Neural cell (in vitro differentiated cells): ENCODE results near the gene SLC35A3. TPM values are rescaled to one million over a fixed set of nuclear protein-coding genes. Genes with fewer than 3 reads are reported as not detected.

Experiments
- H2AFZ ChIP-seq: fragments of 200-600, 300-800 bp; sonication (generic), shearing (Covaris generic); 2 replicates; pipeline ENCODE4 v1.6.0; 2014; ENCODE audit warnings: low read depth, mild to moderate bottlenecking, antibody characterized with exemption, low read length, moderate library complexity
- H3F3A ChIP-seq: fragments of 200-600 bp; shearing (Covaris generic); 2 replicates; pipeline ENCODE4 v1.6.1; 2016; ENCODE audit warnings: mild to moderate bottlenecking, moderate library complexity, mixed read lengths, antibody characterized with exemption, low read length; ENCODE audit not compliant: insufficient read depth, poor library complexity, severe bottlenecking
- H3K27ac ChIP-seq: fragments of 200-600, 300-800 bp; sonication (generic), shearing (Covaris generic); 2 replicates; pipeline ENCODE4 v1.5.1; 2014; ENCODE audit warnings: mild to moderate bottlenecking, low read length, moderate library complexity
- H3K27me3 ChIP-seq: fragments of 300-800, 200-600 bp; sonication (generic), shearing (Covaris generic); 2 replicates; pipeline ENCODE4 v1.6.0; 2014; ENCODE audit warnings: mild to moderate bottlenecking, low read depth, low read length, moderate library complexity; ENCODE audit not compliant: insufficient read depth
- H3K36me3 ChIP-seq: fragments of 300-800, 200-600 bp; sonication (generic), shearing (Covaris generic); 2 replicates; pipeline ENCODE4 v1.5.1; 2014; ENCODE audit warnings: mild to moderate bottlenecking, antibody characterized with exemption, low read length, moderate library complexity; ENCODE audit not compliant: insufficient read depth
- H3K4me2 ChIP-seq: fragments of 300-800, 200-600 bp; sonication (generic), shearing (Covaris generic); 2 replicates; pipeline ENCODE4 v1.6.0; 2014; ENCODE audit warnings: mild to moderate bottlenecking, low read length
- H3K4me3 ChIP-seq: fragments of 300-800, 200-600 bp; sonication (generic), shearing (Covaris generic); 2 replicates; pipeline ENCODE4 v1.5.1; 2014; ENCODE audit warnings: mild to moderate bottlenecking, low read length, moderate library complexity
- H3K79me2 ChIP-seq: fragments of 200-600 bp; shearing (Covaris generic); replicated peaks from 2 replicates; pipeline ENCODE4 v1.6.0; 2014; ENCODE audit warnings: mild to moderate bottlenecking, low read length, moderate library complexity; ENCODE audit not compliant: insufficient read depth
- H3K9ac ChIP-seq: fragments of 300-800, 200-600 bp; sonication (generic), shearing (Covaris generic); 2 replicates; pipeline ENCODE4 v1.6.1; 2016; ENCODE audit warnings: mild to moderate bottlenecking, low read length, mixed read lengths
- H3K9me2 ChIP-seq: fragments of 200-600 bp; shearing (Covaris generic); 2 replicates; pipeline ENCODE4 v1.6.1; 2016; ENCODE audit warnings: mild to moderate bottlenecking, low read length, mixed read lengths; ENCODE audit not compliant: insufficient read depth
- H3K9me3 ChIP-seq: fragments of 200-600, 300-800 bp; sonication (generic), shearing (Covaris generic); 2 replicates; pipeline ENCODE4 v1.6.1; 2016; ENCODE audit warnings: mild to moderate bottlenecking, mixed run types, low read length, moderate library complexity, mixed read lengths
- H4K20me1 ChIP-seq: fragments of 200-600 bp; shearing (Covaris generic); 2 replicates; pipeline ENCODE4 v1.6.1; 2016; ENCODE audit warnings: mild to moderate bottlenecking, mixed run types; ENCODE audit not compliant: insufficient read depth
- CTCF ChIP-seq: fragments of 450-650 bp; IDR thresholded peaks from 2 replicates; pipeline ENCODE4 v1.5.1; 2014; ENCODE audit warnings: antibody characterized with exemption, mild to moderate bottlenecking, moderate library complexity; ENCODE audit not compliant: poor library complexity, severe bottlenecking
- EP300 ChIP-seq: fragments of 450-650 bp; conservative IDR thresholded peaks from 2 replicates; pipeline ENCODE4 v1.6.1; 2014; ENCODE audit warnings: antibody characterized with exemption, mild to moderate bottlenecking, moderate library complexity; ENCODE audit not compliant: poor library complexity, severe bottlenecking
- EZH2 ChIP-seq: fragments of 200-600, 300-800 bp; shearing (Covaris generic), sonication (generic); IDR thresholded peaks from 2 replicates; pipeline ENCODE4 v1.6.1; 2014; ENCODE audit warnings: antibody characterized with exemption, low read length, borderline replicate concordance, mild to moderate bottlenecking; ENCODE audit not compliant: insufficient read depth, poor library complexity, severe bottlenecking
- MXI1 ChIP-seq: fragments of 450-650 bp; conservative IDR thresholded peaks from 2 replicates; pipeline ENCODE4 v1.6.1; 2014; ENCODE audit warnings: antibody characterized with exemption, mild to moderate bottlenecking; ENCODE audit not compliant: poor library complexity, severe bottlenecking
- POLR2AphosphoS5 ChIP-seq: IDR thresholded peaks from 2 replicates; pipeline ENCODE4 v1.6.1; 2012
- RAD21 ChIP-seq: fragments of 450-650 bp; conservative IDR thresholded peaks from 2 replicates; pipeline ENCODE4 v1.6.1; 2014; ENCODE audit warnings: antibody characterized with exemption, mild to moderate bottlenecking, moderate library complexity
- REST ChIP-seq: IDR thresholded peaks from 2 replicates; pipeline ENCODE4 v1.6.1; 2012; ENCODE audit warnings: borderline replicate concordance
- SMC3 ChIP-seq: fragments of 450-650 bp; conservative IDR thresholded peaks from 2 replicates; pipeline ENCODE4 v1.6.1; 2014; ENCODE audit warnings: antibody characterized with exemption, mild to moderate bottlenecking, moderate library complexity; ENCODE audit not compliant: poor library complexity
- TAF1 ChIP-seq: IDR thresholded peaks from 2 replicates; pipeline ENCODE4 v1.6.1; 2012; ENCODE audit warnings: low read depth
- polyA plus RNA-seq: library from polyadenylated mRNA; depleted of rRNA; stranded (reverse); fragments of >200 nt; gene quantifications from 2 replicates; pipeline ENCODE4 v1.2.3, GENCODE V29; 2014

Gene SLC35A3
- polyA plus RNA-seq, 1 donor from 2014 or later: 26.8 TPM

- TF ChIP-seq CTCF (no peak), TAF1 (no peak)
These were observed 91.9 kb downstream of the SLC35A3 start (continued) for GRCh38 chr1:100061681-100062080.

- Histone ChIP-seq H3K9ac (no peak overlapping the region), H3F3A (no peaks in the 10 kb centered on the region), H3K9me2 (no peaks in the 10 kb centered on the region), H4K20me1 (no peaks in the 10 kb centered on the region), H3K27ac (no peak overlapping the region), H3K27me3 (no peaks in the 10 kb centered on the region), H3K4me2 (no peak overlapping the region), H3K36me3 (peaks cover 10% of the 10 kb centered on the region), H3K4me3 (no peak overlapping the region), H2AFZ (no peak overlapping the region), H3K9me3 (no peaks in the 10 kb centered on the region), H3K79me2 (peaks cover 5% of the 10 kb centered on the region)
- no peak for TF ChIP-seq REST
- TF ChIP-seq TAF1: no peak
- no peak for TF ChIP-seq EP300
- TF ChIP-seq MXI1: no peak
- no peak for TF ChIP-seq CTCF
- no peak for TF ChIP-seq RAD21
- TF ChIP-seq POLR2AphosphoS5: no peak
- no peak for TF ChIP-seq SMC3
- TF ChIP-seq EZH2: no peak
These were observed 95.6 kb downstream of the SLC35A3 start for GRCh38 chr1:100065183-100065968.
